GM18508 (cell line): Measurements from ENCODE around the gene EXD1.
"Not testable (repeated sequence)": the region's sequence is repeated elsewhere in the genome, so short reads cannot be mapped to it uniquely, and the experiment has no call there.

Experiments
- ATAC-seq: cut with Tn5 transposase; IDR thresholded peaks from one replicate; pipeline ENCODE4 v1.9.1; 2021; ENCODE audit warnings: moderate number of reproducible peaks; ENCODE audit not compliant: insufficient read depth, unreplicated experiment

EXD1 gene

GRCh38 chr15:41235228-41235627 is 4.7 kb upstream of the EXD1 start:
- not testable (repeated sequence) for ATAC-seq

- no peak for ATAC-seq
Measured at GRCh38 chr15:41233367-41233771, 2.8 kb upstream of the EXD1 start.

- ATAC-seq, result peak; percentile 22
Measured at GRCh38 chr15:41231422-41232226, 1.1 kb upstream of the EXD1 start.

- no peak for ATAC-seq
Measured at GRCh38 chr15:41230345-41230649, 260 bp downstream of the EXD1 start.

- no peak for ATAC-seq
Measured at GRCh38 chr15:41219381-41219780, 11.2 kb downstream of the EXD1 start.

- no peak for ATAC-seq
Measured at GRCh38 chr15:41218851-41219250, 11.7 kb downstream of the EXD1 start.

GRCh38 chr15:41215708-41216107 is 14.8 kb downstream of the EXD1 start:
- no peak for ATAC-seq

GRCh38 chr15:41207687-41208448 is 22.7 kb downstream of the EXD1 start:
- ATAC-seq, result no peak

GRCh38 chr15:41205315-41205714 is 25.2 kb downstream of the EXD1 start:
- no peak for ATAC-seq

GRCh38 chr15:41203395-41203794 is 27.2 kb downstream of the EXD1 start:
- ATAC-seq, result no peak

GRCh38 chr15:41199470-41199869 is 31.1 kb downstream of the EXD1 start:
- no peak for ATAC-seq

GRCh38 chr15:41194444-41194843 is 36.1 kb downstream of the EXD1 start:
- no peak for ATAC-seq

- no peak for ATAC-seq
Measured at GRCh38 chr15:41183581-41183980, 47.0 kb downstream of the EXD1 start.

GRCh38 chr15:41182266-41182665 is 48.3 kb downstream of the EXD1 start:
- ATAC-seq, result no peak

GRCh38 chr15:41180206-41180789 is 50.3 kb downstream of the EXD1 start:
- ATAC-seq, result no peak

GRCh38 chr15:41169781-41170180 is 60.8 kb downstream of the EXD1 start:
- no peak for ATAC-seq

- no peak for ATAC-seq
Measured at GRCh38 chr15:41169086-41169485, 61.5 kb downstream of the EXD1 start.

- ATAC-seq, result no peak
Measured at GRCh38 chr15:41161736-41162135, 68.8 kb downstream of the EXD1 start.

GRCh38 chr15:41161336-41161735 is 69.2 kb downstream of the EXD1 start:
- ATAC-seq, result no peak

- no peak for ATAC-seq
Measured at GRCh38 chr15:41160639-41161315, 69.8 kb downstream of the EXD1 start.

GRCh38 chr15:41154412-41154811 is 76.1 kb downstream of the EXD1 start:
- ATAC-seq, result no peak
